Measurements from ENCODE around the gene F12. TPM values are rescaled to one million over a fixed set of nuclear protein-coding genes. Genes with fewer than 3 reads are reported as not detected.

The F12 gene
- total RNA-seq, 4 donors from 2014 or later, result 2.6 to 20.1 (median 5.6) TPM

DNA sequence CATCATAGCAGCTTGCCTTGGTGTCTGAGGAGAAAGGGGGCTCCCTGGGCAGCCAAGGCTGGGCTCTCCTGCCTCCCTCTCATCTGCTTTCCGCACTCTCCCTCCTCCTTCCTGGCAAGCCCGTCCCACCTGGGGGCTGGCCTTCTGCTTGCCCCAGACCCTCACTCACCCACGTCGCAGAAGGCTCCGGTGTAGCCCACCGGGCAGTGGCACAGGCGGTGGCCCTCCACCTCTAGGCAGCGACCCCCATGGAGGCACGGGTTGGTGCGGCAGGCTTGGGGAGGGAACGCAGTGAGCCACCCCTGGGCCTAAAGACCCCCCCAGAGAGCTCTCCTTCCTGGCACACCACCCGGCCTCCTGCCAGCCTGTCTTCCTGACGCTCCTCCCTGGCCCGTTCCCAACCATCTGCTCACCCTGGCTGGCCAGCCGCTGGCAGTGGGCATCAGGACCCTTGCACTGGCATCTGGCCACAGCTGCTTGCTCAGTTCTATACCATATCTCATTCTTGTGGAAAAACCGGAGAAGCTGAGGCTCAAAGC is 4.7 kb downstream of the F12 start:
- Histone ChIP-seq H3K27ac (peak overlapping the region; percentile 61 to 86 (median 74)), H3K27me3 (peaks cover 42% of the 10 kb centered on the region), H3K4me3 (peak overlapping the region in 3 of 4 donors; percentile 34 to 81 (median 60)), H3K9me3 (no peaks in the 10 kb centered on the region), H3K4me1 (peaks cover 20 to 47% (median 39%) of the 10 kb centered on the region in 4 donors), H3K36me3 (no peaks in the 10 kb centered on the region)
- TF ChIP-seq POLR2A (IDR thresholded peaks at IDR 0.05) (no peak), CTCF (IDR thresholded peaks at IDR 0.05) (peak in 1 of 5 experiments; percentile 2), POLR2AphosphoS5 (IDR thresholded peaks at IDR 0.05) (no peak)
- WGBS, 2 donors (ENCODE audit: low coverage in 1 of 2), result 0 to 38% methylated on average over 1 to 15 of the region's 16 CpGs
- DNase-seq, result no peak
- intact Hi-C loops (cut with DNase I; ENCODE audit: low total_unique reads), result no loop called here
- in situ Hi-C loops (cut with MboI; ENCODE audit: low pct_ligation_motif_present in 1 of 4, low pct_unique_long_range_greater_than_20kb in 1 of 4, low sequenced_read_pairs in 3 of 4), result no loop called here

- Histone ChIP-seq H3K27me3 (peaks cover 48% of the 10 kb centered on the region), H3K27ac (peak overlapping the region; percentile 61 to 86 (median 74)), H3K9me3 (no peaks in the 10 kb centered on the region), H3K36me3 (no peaks in the 10 kb centered on the region), H3K4me3 (peak overlapping the region; percentile 2 to 81 (median 47)), H3K4me1 (peaks cover 20 to 50% (median 42%) of the 10 kb centered on the region in 4 donors)
- TF ChIP-seq POLR2AphosphoS5 (IDR thresholded peaks at IDR 0.05), result peak; percentile 14 to 47 (median 14)
- TF ChIP-seq EP300 (IDR thresholded peaks at IDR 0.05; ENCODE audit: low read depth), result no peak
- TF ChIP-seq CTCF (IDR thresholded peaks at IDR 0.05), result peak; percentile 65 to 87 (median 68)
- TF ChIP-seq POLR2A (IDR thresholded peaks at IDR 0.05), result no peak
- in situ Hi-C loops (cut with MboI; ENCODE audit: low pct_ligation_motif_present in 1 of 4, low pct_unique_long_range_greater_than_20kb in 1 of 4, low sequenced_read_pairs in 3 of 4) (no loop called here), intact Hi-C loops (cut with DNase I; ENCODE audit: low total_unique reads) (loop anchor here (2.0 kb wide), 2 partner anchors 43 to 51 kb away; partner anchors contain the start of gene PRR7)
- DNase-seq, result peak; percentile 92
- WGBS, 2 donors (ENCODE audit: low coverage in 1 of 2), result 0% methylated on average over 53 of the region's 93 CpGs; no CpG with 5 or more reads in 1 of the 2 donors
Measured at GRCh38 chr5:177403792-177404640, 5.3 kb downstream of the F12 start.

DNA sequence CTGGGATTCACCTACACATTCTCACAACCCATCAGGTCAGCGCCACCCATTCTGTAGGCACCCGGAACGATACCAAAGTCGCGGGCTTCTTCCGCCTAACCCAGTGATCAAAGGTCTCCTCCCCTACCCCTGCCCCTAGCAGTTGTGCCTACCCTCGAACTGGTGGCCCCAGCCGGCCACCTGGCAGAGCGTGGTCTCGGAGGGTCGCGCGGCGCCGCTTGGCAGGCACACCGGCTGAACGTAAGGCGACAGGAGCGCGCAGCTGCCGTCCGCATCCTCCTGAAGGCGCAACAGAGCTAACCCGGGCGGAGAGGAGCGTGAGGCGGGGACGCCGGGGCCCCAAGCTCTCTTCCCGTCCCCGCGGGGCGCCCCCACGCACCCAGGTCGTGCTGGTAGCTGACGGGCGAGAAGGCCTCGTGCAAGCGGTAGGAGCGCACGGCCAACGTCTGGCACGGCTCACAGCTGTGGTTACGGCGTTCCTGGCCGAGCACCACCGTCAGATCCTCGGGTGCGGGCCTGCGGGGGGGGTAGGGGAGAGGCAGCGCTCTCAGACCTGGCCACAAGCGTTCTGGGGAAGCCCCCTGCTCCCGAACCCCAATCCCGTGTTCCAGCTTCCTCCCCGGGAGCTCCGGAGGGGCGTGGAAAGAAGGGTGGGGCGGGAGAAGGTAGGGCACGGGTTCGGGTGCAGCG is 6.1 kb downstream of the F12 start:
- Histone ChIP-seq H3K36me3 (no peaks in the 10 kb centered on the region), H3K9me3 (no peaks in the 10 kb centered on the region), H3K4me1 (peaks cover 20 to 50% (median 42%) of the 10 kb centered on the region in 4 donors), H3K27me3 (peaks cover 48% of the 10 kb centered on the region), H3K27ac (peak overlapping the region; percentile 61 to 86 (median 74)), H3K4me3 (peak overlapping the region in 3 of 4 donors; percentile 34 to 81 (median 60))
- intact Hi-C loops (cut with DNase I; ENCODE audit: low total_unique reads), result loop anchor here (2.0 kb wide), 2 partner anchors 44 to 52 kb away; partner anchors contain the start of gene PRR7
- TF ChIP-seq CTCF (IDR thresholded peaks at IDR 0.05), result no peak
- no peak for TF ChIP-seq POLR2AphosphoS5 (IDR thresholded peaks at IDR 0.05)
- TF ChIP-seq EP300 (IDR thresholded peaks at IDR 0.05; ENCODE audit: low read depth), result no peak
- no peak for TF ChIP-seq POLR2A (IDR thresholded peaks at IDR 0.05)
- peak; percentile 58 for DNase-seq
- 2% methylated on average over 49 of the region's 61 CpGs; no CpG with 5 or more reads in 1 of the 2 donors for WGBS, 2 donors (ENCODE audit: low coverage in 1 of 2)
- in situ Hi-C loops (cut with MboI; ENCODE audit: low pct_ligation_motif_present in 1 of 4, low pct_unique_long_range_greater_than_20kb in 1 of 4, low sequenced_read_pairs in 3 of 4), result no loop called here

All from transverse colon (tissue), 4 donors.